ENCODE results near the gene COMT. TPM values are rescaled to one million over a fixed set of nuclear protein-coding genes. Genes with fewer than 3 reads are reported as not detected.

COMT gene
- total and polyA plus RNA-seq, 8 donors: 47.9 to 95.0 (median 62.3) TPM

GRCh38 chr22:19976671-19977070 is 35.1 kb downstream of the COMT start:
- no peak for ATAC-seq
- no peaks in the 10 kb centered on the region for H3K9me3 ChIP-seq
- no peak for FAIRE-seq
- 92 to 94% methylated on average over 3 of the region's 3 CpGs for WGBS, 2 donors
- H3K27me3 ChIP-seq: no peaks in the 10 kb centered on the region
- H3K4me3 ChIP-seq: no peak overlapping the region
- intact Hi-C loops (cut with DNase I): loop anchor here in 2 of 3 donors (10.0 kb wide), 3 partner anchors 48 to 308 kb away; partner anchors contain the start of gene TANGO2 (in 1 of the 2)
- H3K27ac ChIP-seq: no peak overlapping the region
- no peak for DNase-seq
- H3K4me1 ChIP-seq: no peaks in the 10 kb centered on the region
- no peaks in the 10 kb centered on the region for H3K36me3 ChIP-seq
- no peak for TF ChIP-seq CTCF (IDR thresholded peaks at IDR 0.05)

- Histone ChIP-seq H3K4me3 (no peak overlapping the region), H3K9me3 (no peaks in the 10 kb centered on the region), H3K27ac (no peak overlapping the region), H3K4me1 (no peaks in the 10 kb centered on the region), H3K36me3 (no peaks in the 10 kb centered on the region), H3K27me3 (no peaks in the 10 kb centered on the region)
- TF ChIP-seq CTCF (IDR thresholded peaks at IDR 0.05): no peak
- DNase-seq (no peak), ATAC-seq (no peak), FAIRE-seq (no peak)
- intact Hi-C loops (cut with DNase I): loop anchor here in 2 of 3 donors (10.0 kb wide), 3 partner anchors 47 to 307 kb away; partner anchors contain the start of gene TANGO2 (in 1 of the 2)
- WGBS, 2 donors: 90% methylated on average over 25 to 32 of the region's 32 CpGs
Observed at GRCh38 chr22:19977296-19978243, 36.0 kb downstream of the COMT start.

- Histone ChIP-seq H3K27me3 (no peaks in the 10 kb centered on the region), H3K36me3 (no peaks in the 10 kb centered on the region), H3K27ac (no peak overlapping the region), H3K4me3 (no peak overlapping the region), H3K9me3 (no peaks in the 10 kb centered on the region), H3K4me1 (no peaks in the 10 kb centered on the region)
- DNase-seq (no peak), FAIRE-seq (no peak), ATAC-seq (no peak)
- intact Hi-C loops (cut with DNase I): loop anchor here in 2 of 3 donors (10.0 kb wide), 3 partner anchors 46 to 306 kb away; partner anchors contain the start of gene TANGO2 (in 1 of the 2)
- no peak for TF ChIP-seq CTCF (IDR thresholded peaks at IDR 0.05)
- WGBS, 2 donors: 94 to 96% methylated on average over 17 of the region's 17 CpGs
Observed at GRCh38 chr22:19978748-19979147, 37.2 kb downstream of the COMT start.

- ATAC-seq: no peak
- no peak for FAIRE-seq
- peak in 2 of 6 donors; percentile 21 to 67 for DNase-seq
- Histone ChIP-seq H3K27me3 (no peaks in the 10 kb centered on the region), H3K36me3 (no peaks in the 10 kb centered on the region), H3K4me1 (no peaks in the 10 kb centered on the region), H3K27ac (no peak overlapping the region), H3K9me3 (no peaks in the 10 kb centered on the region), H3K4me3 (no peak overlapping the region)
- intact Hi-C loops (cut with DNase I): loop anchor here in 2 of 3 donors (10.0 kb wide), 3 partner anchors 45 to 305 kb away; partner anchors contain the start of gene TANGO2 (in 1 of the 2)
- WGBS, 2 donors: 93 to 95% methylated on average over 52 of the region's 52 CpGs
- no peak for TF ChIP-seq CTCF (IDR thresholded peaks at IDR 0.05)
Observed at GRCh38 chr22:19979712-19980493, 38.3 kb downstream of the COMT start.
